ENCODE data around the gene TMED10.
"Not testable (repeated sequence)": the region's sequence is repeated elsewhere in the genome, so short reads cannot be mapped to it uniquely, and the experiment has no call there.

The TMED10 gene

DNA sequence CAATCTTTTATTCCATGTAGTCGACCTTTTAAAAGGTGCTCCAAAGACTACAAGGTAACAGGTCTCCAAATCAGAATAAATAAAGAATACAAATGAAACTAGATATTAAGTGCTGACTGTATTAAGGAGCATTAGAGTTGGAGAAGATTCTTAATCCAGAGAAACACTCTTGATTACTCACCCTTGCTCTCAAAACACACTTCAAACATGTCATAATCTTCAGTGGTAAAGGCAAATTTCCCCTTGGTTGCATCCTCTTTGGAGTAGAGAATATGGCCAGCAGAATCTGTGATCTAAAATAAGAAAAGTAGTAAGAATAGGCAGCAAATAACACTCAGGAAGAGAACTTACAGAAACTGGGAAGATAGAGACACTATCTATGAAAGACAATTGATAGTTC is 24.6 kb downstream of the TMED10 start:
- WGBS (ENCODE audit: extremely low coverage, insufficient coverage, insufficient read length) = no CpG with 5 or more reads among the region's 1 CpG
- Histone ChIP-seq H3K4ac (ENCODE audit: low read depth, low read length) (no peak overlapping the region), H3K36me3 (ENCODE audit: control insufficient read depth in 1 of 2, insufficient read depth in 2 of 2, low read length in 2 of 2) (peaks cover 5 to 6% of the 10 kb centered on the region in 2 experiments), H4K91ac (ENCODE audit: low read depth, low read length) (no peak overlapping the region), H3K9me3 (ENCODE audit: insufficient read depth, low read depth, low read length) (no peaks in the 10 kb centered on the region), H2AFZ (ENCODE audit: insufficient read depth, low read length, poor library complexity) (no peak overlapping the region), H3K79me1 (ENCODE audit: low read length) (no peaks in the 10 kb centered on the region), H3K27me3 (ENCODE audit: insufficient read depth, low read length) (no peaks in the 10 kb centered on the region), H3K4me3 (ENCODE audit: low read depth, low read length) (no peak overlapping the region), H2BK12ac (ENCODE audit: low read length) (no peak overlapping the region), H3K4me2 (ENCODE audit: low read length) (no peak overlapping the region), H3K79me2 (ENCODE audit: control insufficient read depth, insufficient read depth, low read length, poor library complexity) (no peaks in the 10 kb centered on the region), H2BK120ac (ENCODE audit: insufficient read depth, low read length, poor library complexity) (no peak overlapping the region), H3K27ac (ENCODE audit: low read depth, low read length) (no peak overlapping the region), H2BK5ac (ENCODE audit: low read depth, low read length, poor library complexity) (no peak overlapping the region), H3K18ac (ENCODE audit: low read length) (no peak overlapping the region), H3K4me1 (ENCODE audit: control insufficient read depth in 1 of 2, insufficient read depth in 2 of 2, low read length in 2 of 2) (peaks cover 0 to 5% of the 10 kb centered on the region in 2 experiments), H3K14ac (ENCODE audit: low read length) (no peak overlapping the region), H2AK5ac (ENCODE audit: low read length) (no peak overlapping the region), H4K8ac (ENCODE audit: low read depth, low read length) (no peak overlapping the region), H3K9ac (ENCODE audit: low read length) (no peak overlapping the region), H4K12ac (ENCODE audit: low read depth, low read length) (no peak overlapping the region), H3K23ac (ENCODE audit: low read length) (no peak overlapping the region)
- DNase-seq = no peak

DNA sequence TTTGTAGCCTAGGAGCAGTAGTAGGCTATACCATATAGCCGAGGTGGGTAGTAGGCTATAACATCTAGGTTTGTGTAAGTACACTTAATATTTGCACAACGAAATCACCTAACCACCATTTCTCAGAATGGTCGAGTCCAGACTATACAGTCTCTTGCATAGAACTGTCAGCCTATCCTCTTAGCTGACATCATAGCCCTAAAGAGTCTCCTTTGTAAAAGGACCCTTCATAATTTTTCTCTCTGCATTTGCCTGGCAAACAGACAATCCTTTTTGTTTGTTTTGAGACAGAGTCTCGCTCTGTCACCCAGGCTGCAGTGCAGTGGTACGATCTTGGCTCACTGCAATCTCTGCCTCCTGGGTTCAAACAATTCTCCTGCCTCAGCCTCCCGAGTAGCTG is 25.8 kb downstream of the TMED10 start:
- not testable (repeated sequence) for H2BK5ac ChIP-seq (ENCODE audit: low read depth, low read length, poor library complexity); H3K79me1 ChIP-seq (ENCODE audit: low read length); H3K23ac ChIP-seq (ENCODE audit: low read length); H2BK12ac ChIP-seq (ENCODE audit: low read length); H2AK5ac ChIP-seq (ENCODE audit: low read length); H3K79me2 ChIP-seq (ENCODE audit: control insufficient read depth, insufficient read depth, low read length, poor library complexity); H3K4me2 ChIP-seq (ENCODE audit: low read length); H3K36me3 ChIP-seq (ENCODE audit: control insufficient read depth in 1 of 2, insufficient read depth in 2 of 2, low read length in 2 of 2); H3K18ac ChIP-seq (ENCODE audit: low read length); H3K27ac ChIP-seq (ENCODE audit: low read depth, low read length); H3K27me3 ChIP-seq (ENCODE audit: insufficient read depth, low read length); H3K9ac ChIP-seq (ENCODE audit: low read length); H3K4ac ChIP-seq (ENCODE audit: low read depth, low read length); H2AFZ ChIP-seq (ENCODE audit: insufficient read depth, low read length, poor library complexity); H4K8ac ChIP-seq (ENCODE audit: low read depth, low read length); DNase-seq; H3K4me1 ChIP-seq (ENCODE audit: control insufficient read depth in 1 of 2, insufficient read depth in 2 of 2, low read length in 2 of 2); H3K4me3 ChIP-seq (ENCODE audit: low read depth, low read length); H2BK120ac ChIP-seq (ENCODE audit: insufficient read depth, low read length, poor library complexity); H4K91ac ChIP-seq (ENCODE audit: low read depth, low read length); H3K14ac ChIP-seq (ENCODE audit: low read length); H4K12ac ChIP-seq (ENCODE audit: low read depth, low read length); H3K9me3 ChIP-seq (ENCODE audit: insufficient read depth, low read depth, low read length)
- no CpG with 5 or more reads among the region's 6 CpGs for WGBS (ENCODE audit: extremely low coverage, insufficient coverage, insufficient read length)

DNA sequence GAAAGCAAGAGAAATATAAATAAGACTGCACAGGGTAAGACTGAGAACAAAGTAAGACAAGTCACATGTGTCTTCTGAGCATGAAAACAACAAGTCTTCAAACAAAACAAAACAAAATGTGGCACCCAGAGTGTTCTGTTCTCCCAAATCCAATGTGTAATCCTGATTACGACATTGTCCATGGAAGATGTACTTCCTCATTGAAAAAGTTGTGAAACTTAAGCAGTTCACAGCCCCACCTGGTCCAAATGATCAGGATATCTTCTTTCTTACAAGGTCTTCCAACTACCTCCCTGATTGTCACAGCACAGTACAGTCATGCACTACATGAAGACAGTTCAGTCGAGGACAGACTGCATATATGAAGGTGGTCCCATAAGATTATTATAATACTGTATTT is 26.3 kb downstream of the TMED10 start:
- Histone ChIP-seq H3K4me3 (ENCODE audit: low read depth, low read length) (no peak overlapping the region), H3K79me1 (ENCODE audit: low read length) (peaks cover under 1% of the 10 kb centered on the region), H4K91ac (ENCODE audit: low read depth, low read length) (no peak overlapping the region), H4K8ac (ENCODE audit: low read depth, low read length) (no peak overlapping the region), H3K9me3 (ENCODE audit: insufficient read depth, low read depth, low read length) (no peaks in the 10 kb centered on the region), H3K23ac (ENCODE audit: low read length) (no peak overlapping the region), H2AK5ac (ENCODE audit: low read length) (no peak overlapping the region), H3K4me2 (ENCODE audit: low read length) (no peak overlapping the region), H3K79me2 (ENCODE audit: control insufficient read depth, insufficient read depth, low read length, poor library complexity) (no peaks in the 10 kb centered on the region), H2AFZ (ENCODE audit: insufficient read depth, low read length, poor library complexity) (no peak overlapping the region), H3K18ac (ENCODE audit: low read length) (no peak overlapping the region), H2BK5ac (ENCODE audit: low read depth, low read length, poor library complexity) (no peak overlapping the region), H3K14ac (ENCODE audit: low read length) (no peak overlapping the region), H3K4ac (ENCODE audit: low read depth, low read length) (no peak overlapping the region), H2BK12ac (ENCODE audit: low read length) (no peak overlapping the region), H4K12ac (ENCODE audit: low read depth, low read length) (no peak overlapping the region), H3K36me3 (ENCODE audit: control insufficient read depth in 1 of 2, insufficient read depth in 2 of 2, low read length in 2 of 2) (peaks cover 5 to 6% of the 10 kb centered on the region in 2 experiments), H3K4me1 (ENCODE audit: control insufficient read depth in 1 of 2, insufficient read depth in 2 of 2, low read length in 2 of 2) (peaks cover under 1 to 3% of the 10 kb centered on the region in 2 experiments), H3K27ac (ENCODE audit: low read depth, low read length) (no peak overlapping the region), H3K9ac (ENCODE audit: low read length) (no peak overlapping the region), H3K27me3 (ENCODE audit: insufficient read depth, low read length) (no peaks in the 10 kb centered on the region), H2BK120ac (ENCODE audit: insufficient read depth, low read length, poor library complexity) (no peak overlapping the region)
- WGBS (ENCODE audit: extremely low coverage, insufficient coverage, insufficient read length) = no CpG with 5 or more reads among the region's 2 CpGs
- no peak for DNase-seq

- Histone ChIP-seq H2BK120ac (ENCODE audit: insufficient read depth, low read length, poor library complexity) (no peak overlapping the region), H3K79me1 (ENCODE audit: low read length) (peaks cover 6% of the 10 kb centered on the region), H3K4me1 (ENCODE audit: control insufficient read depth in 1 of 2, insufficient read depth in 2 of 2, low read length in 2 of 2) (peaks cover 5 to 7% of the 10 kb centered on the region in 2 experiments), H2BK12ac (ENCODE audit: low read length) (no peak overlapping the region), H3K9me3 (ENCODE audit: insufficient read depth, low read depth, low read length) (no peaks in the 10 kb centered on the region), H4K12ac (ENCODE audit: low read depth, low read length) (no peak overlapping the region), H3K4ac (ENCODE audit: low read depth, low read length) (no peak overlapping the region), H3K79me2 (ENCODE audit: control insufficient read depth, insufficient read depth, low read length, poor library complexity) (peaks cover 2% of the 10 kb centered on the region), H3K27me3 (ENCODE audit: insufficient read depth, low read length) (no peaks in the 10 kb centered on the region), H3K9ac (ENCODE audit: low read length) (no peak overlapping the region), H2BK5ac (ENCODE audit: low read depth, low read length, poor library complexity) (no peak overlapping the region), H3K27ac (ENCODE audit: low read depth, low read length) (peak overlapping the region; percentile 87), H4K8ac (ENCODE audit: low read depth, low read length) (no peak overlapping the region), H3K4me3 (ENCODE audit: low read depth, low read length) (no peak overlapping the region), H3K18ac (ENCODE audit: low read length) (no peak overlapping the region), H2AK5ac (ENCODE audit: low read length) (no peak overlapping the region), H3K4me2 (ENCODE audit: low read length) (no peak overlapping the region), H4K91ac (ENCODE audit: low read depth, low read length) (peak overlapping the region; percentile 18), H3K23ac (ENCODE audit: low read length) (no peak overlapping the region), H3K14ac (ENCODE audit: low read length) (no peak overlapping the region), H2AFZ (ENCODE audit: insufficient read depth, low read length, poor library complexity) (no peak overlapping the region), H3K36me3 (ENCODE audit: control insufficient read depth in 1 of 2, insufficient read depth in 2 of 2, low read length in 2 of 2) (peaks cover 9% of the 10 kb centered on the region in 2 experiments)
- no CpG with 5 or more reads among the region's 13 CpGs for WGBS (ENCODE audit: extremely low coverage, insufficient coverage, insufficient read length)
- DNase-seq = peak; percentile 77 to 79
These were observed 28.9 kb downstream of the TMED10 start for GRCh38 chr14:75147423-75148071.

Measured in trophoblast cell (in vitro differentiated cells and primary cell).